HEK293 (cell line): ENCODE results near the gene IER2.

Experiments used
- BCL6B ChIP-seq: fragments of 450-650 bp; formaldehyde crosslinking; IDR thresholded peaks from 2 replicates; pipeline ENCODE4 v1.5.1; 2017; ENCODE audit warnings: missing biosample characterization, missing genetic modification characterization
- CTCF ChIP-seq: fragments of 450-650 bp; formaldehyde crosslinking; IDR thresholded peaks from 2 replicates; pipeline ENCODE4 v1.5.1; 2016; ENCODE audit warnings: missing biosample characterization, missing genetic modification characterization
- GLI2 ChIP-seq: fragments of 450-650 bp; formaldehyde crosslinking; IDR thresholded peaks from 2 replicates; pipeline ENCODE4; 2017; ENCODE audit warnings: missing biosample characterization, missing genetic modification characterization, low read depth, borderline replicate concordance
- GLI4 ChIP-seq: fragments of 450-650 bp; formaldehyde crosslinking; IDR thresholded peaks from 2 replicates; pipeline ENCODE4 v1.5.1; 2016; ENCODE audit warnings: missing biosample characterization, missing genetic modification characterization
- PRDM1 ChIP-seq: fragments of 450-650 bp; formaldehyde crosslinking; IDR thresholded peaks from 2 replicates; pipeline ENCODE4; 2016; ENCODE audit warnings: missing biosample characterization, missing genetic modification characterization
- PRDM2 ChIP-seq: fragments of 450-650 bp; formaldehyde crosslinking; IDR thresholded peaks from 2 replicates; pipeline ENCODE4 v1.5.1; 2016; ENCODE audit warnings: missing biosample characterization, missing genetic modification characterization, borderline replicate concordance
- ZBTB21 ChIP-seq: fragments of 450-650 bp; formaldehyde crosslinking; IDR thresholded peaks from 2 replicates; pipeline ENCODE4 v1.5.1; 2017; ENCODE audit warnings: missing biosample characterization, missing genetic modification characterization
- ZBTB44 ChIP-seq: fragments of 450-650 bp; IDR thresholded peaks from 2 replicates; pipeline ENCODE4 v1.5.1; 2018; ENCODE audit warnings: missing biosample characterization, mild to moderate bottlenecking, missing genetic modification characterization
- ZBTB49 ChIP-seq: fragments of 450-650 bp; formaldehyde crosslinking; IDR thresholded peaks from 2 replicates; pipeline ENCODE4 v1.5.1; 2016; ENCODE audit warnings: missing biosample characterization, missing genetic modification characterization, low read depth
- ZBTB7A ChIP-seq: fragments of 450-650 bp; formaldehyde crosslinking; IDR thresholded peaks from 2 replicates; pipeline ENCODE4 v1.5.1; 2016; ENCODE audit warnings: low read depth, missing biosample characterization, missing genetic modification characterization
- ZNF121 ChIP-seq: fragments of 450-650 bp; formaldehyde crosslinking; IDR thresholded peaks from 2 replicates; pipeline ENCODE4 v1.5.1; 2016; ENCODE audit warnings: missing biosample characterization, missing genetic modification characterization
- ZNF175 ChIP-seq: fragments of 450-650 bp; formaldehyde crosslinking; IDR thresholded peaks from 2 replicates; pipeline ENCODE4 v1.5.1; 2016; ENCODE audit warnings: missing biosample characterization, missing genetic modification characterization
- ZNF23 ChIP-seq: fragments of 450-650 bp; formaldehyde crosslinking; IDR thresholded peaks from 2 replicates; pipeline ENCODE4 v1.5.1; 2016; ENCODE audit warnings: missing biosample characterization, missing genetic modification characterization, borderline replicate concordance
- ZNF362 ChIP-seq: fragments of 450-650 bp; formaldehyde crosslinking; IDR thresholded peaks from 2 replicates; pipeline ENCODE4 v1.5.1; 2016; ENCODE audit warnings: missing biosample characterization, missing genetic modification characterization
- ZNF426 ChIP-seq: fragments of 450-650 bp; formaldehyde crosslinking; IDR thresholded peaks from 2 replicates; pipeline ENCODE4 v1.5.1; 2017; ENCODE audit warnings: missing biosample characterization, missing genetic modification characterization, mild to moderate bottlenecking, inconsistent platforms, moderate library complexity
- ZNF660 ChIP-seq: fragments of 450-650 bp; IDR thresholded peaks from 2 replicates; pipeline ENCODE4 v1.5.1; 2018; ENCODE audit warnings: missing biosample characterization, mild to moderate bottlenecking, missing genetic modification characterization
- ZNF670 ChIP-seq: fragments of 450-650 bp; formaldehyde crosslinking; IDR thresholded peaks from 2 replicates; pipeline ENCODE4 v1.5.1; 2016; ENCODE audit warnings: missing biosample characterization, missing genetic modification characterization, low read depth
- ZNF707 ChIP-seq: fragments of 450-650 bp; formaldehyde crosslinking; IDR thresholded peaks from 2 replicates; pipeline ENCODE4 v1.5.1; 2016; ENCODE audit warnings: missing biosample characterization, missing genetic modification characterization
- TF ChIP-seq, protein P1 (sequence below): fragments of 450-650 bp; formaldehyde crosslinking; IDR thresholded peaks from 2 replicates; pipeline ENCODE4 v1.5.1; 2017; ENCODE audit warnings: missing biosample characterization, missing genetic modification characterization
- TF ChIP-seq, protein P2 (sequence below): fragments of 450-650 bp; formaldehyde crosslinking; IDR thresholded peaks from 2 replicates; pipeline ENCODE4 v1.5.1; 2016; ENCODE audit warnings: missing biosample characterization, missing genetic modification characterization

Gene IER2

GRCh38 chr19:13152974-13153568 is 2.9 kb downstream of the IER2 start (continued):
- no peak for TF ChIP-seq ZBTB49 (tag by site-specific recombination)
- TF ChIP-seq PRDM1 (tag by site-specific recombination), result no peak
- TF ChIP-seq, protein P1, sequence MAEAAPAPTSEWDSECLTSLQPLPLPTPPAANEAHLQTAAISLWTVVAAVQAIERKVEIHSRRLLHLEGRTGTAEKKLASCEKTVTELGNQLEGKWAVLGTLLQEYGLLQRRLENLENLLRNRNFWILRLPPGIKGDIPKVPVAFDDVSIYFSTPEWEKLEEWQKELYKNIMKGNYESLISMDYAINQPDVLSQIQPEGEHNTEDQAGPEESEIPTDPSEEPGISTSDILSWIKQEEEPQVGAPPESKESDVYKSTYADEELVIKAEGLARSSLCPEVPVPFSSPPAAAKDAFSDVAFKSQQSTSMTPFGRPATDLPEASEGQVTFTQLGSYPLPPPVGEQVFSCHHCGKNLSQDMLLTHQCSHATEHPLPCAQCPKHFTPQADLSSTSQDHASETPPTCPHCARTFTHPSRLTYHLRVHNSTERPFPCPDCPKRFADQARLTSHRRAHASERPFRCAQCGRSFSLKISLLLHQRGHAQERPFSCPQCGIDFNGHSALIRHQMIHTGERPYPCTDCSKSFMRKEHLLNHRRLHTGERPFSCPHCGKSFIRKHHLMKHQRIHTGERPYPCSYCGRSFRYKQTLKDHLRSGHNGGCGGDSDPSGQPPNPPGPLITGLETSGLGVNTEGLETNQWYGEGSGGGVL (tag by site-specific recombination), result 0 out of 2 replicates have a peak, but pooled peaks have one; percentile 28
- peak; percentile 78 for TF ChIP-seq ZBTB7A (tag by site-specific recombination)
- TF ChIP-seq ZNF362 (tag by site-specific recombination), result no peak
- TF ChIP-seq ZNF670 (tag by site-specific recombination), result no peak
- TF ChIP-seq GLI2 (tag by site-specific recombination), result no peak
- no peak for TF ChIP-seq ZNF23
- peak; percentile 99; the same call in 1 of the 2 replicates for TF ChIP-seq PRDM2 (tag by site-specific recombination)
- peak; percentile 94 for TF ChIP-seq ZBTB21 (tag by site-specific recombination)
- no peak for TF ChIP-seq ZNF121 (tag by site-specific recombination)
- TF ChIP-seq, protein P2, sequence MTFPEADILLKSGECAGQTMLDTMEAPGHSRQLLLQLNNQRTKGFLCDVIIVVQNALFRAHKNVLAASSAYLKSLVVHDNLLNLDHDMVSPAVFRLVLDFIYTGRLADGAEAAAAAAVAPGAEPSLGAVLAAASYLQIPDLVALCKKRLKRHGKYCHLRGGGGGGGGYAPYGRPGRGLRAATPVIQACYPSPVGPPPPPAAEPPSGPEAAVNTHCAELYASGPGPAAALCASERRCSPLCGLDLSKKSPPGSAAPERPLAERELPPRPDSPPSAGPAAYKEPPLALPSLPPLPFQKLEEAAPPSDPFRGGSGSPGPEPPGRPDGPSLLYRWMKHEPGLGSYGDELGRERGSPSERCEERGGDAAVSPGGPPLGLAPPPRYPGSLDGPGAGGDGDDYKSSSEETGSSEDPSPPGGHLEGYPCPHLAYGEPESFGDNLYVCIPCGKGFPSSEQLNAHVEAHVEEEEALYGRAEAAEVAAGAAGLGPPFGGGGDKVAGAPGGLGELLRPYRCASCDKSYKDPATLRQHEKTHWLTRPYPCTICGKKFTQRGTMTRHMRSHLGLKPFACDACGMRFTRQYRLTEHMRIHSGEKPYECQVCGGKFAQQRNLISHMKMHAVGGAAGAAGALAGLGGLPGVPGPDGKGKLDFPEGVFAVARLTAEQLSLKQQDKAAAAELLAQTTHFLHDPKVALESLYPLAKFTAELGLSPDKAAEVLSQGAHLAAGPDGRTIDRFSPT (tag by site-specific recombination), result peak; percentile 80
- no peak for TF ChIP-seq ZNF426 (tag by site-specific recombination)
- TF ChIP-seq ZBTB44 (tag by site-specific recombination), result peak; percentile 42
- TF ChIP-seq BCL6B, result no peak
- TF ChIP-seq CTCF (tag by site-specific recombination), result peak; percentile 97
- no peak for TF ChIP-seq ZNF707 (tag by site-specific recombination)
- TF ChIP-seq ZNF175 (tag by site-specific recombination), result no peak
- TF ChIP-seq GLI4 (tag by site-specific recombination), result peak; percentile 90
- peak; percentile 84; the same call in 1 of the 2 replicates for TF ChIP-seq ZNF660 (tag by site-specific recombination)
